WTC11 (cell line): ENCODE measurements around the gene POLR2E.

Source experiments
- CREB1 ChIP-seq: sonication (generic); formaldehyde crosslinking; IDR thresholded peaks from 2 replicates; pipeline ENCODE4 v1.8.0; 2023; ENCODE audit warnings: mild to moderate bottlenecking, missing genetic modification reagents
- CREM ChIP-seq: sonication (generic); formaldehyde crosslinking; IDR thresholded peaks from 2 replicates; pipeline ENCODE4 v1.8.1; 2022; ENCODE audit warnings: mild to moderate bottlenecking, missing genetic modification reagents, moderate library complexity
- JUN ChIP-seq: sonication (generic); formaldehyde crosslinking; IDR thresholded peaks from 2 replicates; pipeline ENCODE4 v1.8.0; 2023; ENCODE audit warnings: mild to moderate bottlenecking, missing genetic modification reagents
- NR2C2 ChIP-seq: sonication (generic); formaldehyde crosslinking; IDR thresholded peaks from 2 replicates; pipeline ENCODE4 v1.8.0; 2022; ENCODE audit warnings: mild to moderate bottlenecking, missing genetic modification reagents
- TEAD1 ChIP-seq: sonication (generic); formaldehyde crosslinking; IDR thresholded peaks from 2 replicates; pipeline ENCODE4 v1.8.0; 2022; ENCODE audit warnings: mild to moderate bottlenecking, missing genetic modification reagents
- TEAD4 ChIP-seq: sonication (generic); formaldehyde crosslinking; IDR thresholded peaks from 2 replicates; pipeline ENCODE4 v1.8.0; 2022; ENCODE audit warnings: mild to moderate bottlenecking, missing genetic modification reagents
- ZNF232 ChIP-seq: sonication (generic); formaldehyde crosslinking; IDR thresholded peaks from 2 replicates; pipeline ENCODE4 v1.8.0; 2022; ENCODE audit warnings: mild to moderate bottlenecking, missing genetic modification reagents
- TF ChIP-seq, protein P1 (sequence below): fragments of 200-600 bp; IDR thresholded peaks from 2 replicates; pipeline ENCODE4 v1.8.0; 2022; ENCODE audit warnings: antibody characterized with exemption
- TF ChIP-seq, protein P2 (sequence below): sonication (generic); formaldehyde crosslinking; IDR thresholded peaks from 2 replicates; pipeline ENCODE4 v1.8.1; 2023; ENCODE audit warnings: mild to moderate bottlenecking, missing genetic modification reagents, moderate library complexity
- TF ChIP-seq, protein P3 (sequence below): sonication (generic); formaldehyde crosslinking; IDR thresholded peaks from 2 replicates; pipeline ENCODE4 v1.8.1; 2023; ENCODE audit warnings: mild to moderate bottlenecking, missing genetic modification reagents, moderate library complexity
- TF ChIP-seq, protein P4 (sequence below): fragments of 250-450 bp; sonication (Bioruptor Pico); IDR thresholded peaks from 2 replicates; pipeline ENCODE4 v1.9.0; 2021; ENCODE audit warnings: mild to moderate bottlenecking

DNA sequence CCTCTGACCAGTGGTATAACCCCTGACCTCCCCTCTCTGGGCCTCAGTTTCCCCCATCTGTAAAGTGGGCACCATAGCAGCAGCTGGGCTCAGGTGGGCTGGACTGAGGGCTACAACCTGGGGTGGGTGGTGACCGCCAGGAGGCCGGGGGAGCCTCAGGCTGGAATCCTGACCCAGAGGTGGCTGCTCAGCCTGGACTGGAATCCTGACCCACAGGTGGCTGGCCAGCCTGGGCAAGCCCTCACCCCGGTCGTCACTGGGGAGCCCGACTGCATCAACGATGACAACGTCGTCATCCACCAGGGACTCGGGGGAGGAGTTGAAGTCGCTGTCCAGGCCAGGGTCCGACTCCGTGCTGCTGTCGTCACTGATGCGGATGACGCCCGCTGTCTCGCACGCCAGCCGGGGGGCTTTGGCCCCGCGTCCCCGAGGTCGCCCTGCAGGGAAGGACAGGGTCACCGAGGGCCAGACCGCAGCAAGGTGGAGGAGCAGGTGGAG is 18.9 kb upstream of the POLR2E start:
- TF ChIP-seq, protein P1, sequence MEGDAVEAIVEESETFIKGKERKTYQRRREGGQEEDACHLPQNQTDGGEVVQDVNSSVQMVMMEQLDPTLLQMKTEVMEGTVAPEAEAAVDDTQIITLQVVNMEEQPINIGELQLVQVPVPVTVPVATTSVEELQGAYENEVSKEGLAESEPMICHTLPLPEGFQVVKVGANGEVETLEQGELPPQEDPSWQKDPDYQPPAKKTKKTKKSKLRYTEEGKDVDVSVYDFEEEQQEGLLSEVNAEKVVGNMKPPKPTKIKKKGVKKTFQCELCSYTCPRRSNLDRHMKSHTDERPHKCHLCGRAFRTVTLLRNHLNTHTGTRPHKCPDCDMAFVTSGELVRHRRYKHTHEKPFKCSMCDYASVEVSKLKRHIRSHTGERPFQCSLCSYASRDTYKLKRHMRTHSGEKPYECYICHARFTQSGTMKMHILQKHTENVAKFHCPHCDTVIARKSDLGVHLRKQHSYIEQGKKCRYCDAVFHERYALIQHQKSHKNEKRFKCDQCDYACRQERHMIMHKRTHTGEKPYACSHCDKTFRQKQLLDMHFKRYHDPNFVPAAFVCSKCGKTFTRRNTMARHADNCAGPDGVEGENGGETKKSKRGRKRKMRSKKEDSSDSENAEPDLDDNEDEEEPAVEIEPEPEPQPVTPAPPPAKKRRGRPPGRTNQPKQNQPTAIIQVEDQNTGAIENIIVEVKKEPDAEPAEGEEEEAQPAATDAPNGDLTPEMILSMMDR = no peak
- TF ChIP-seq, protein P2, sequence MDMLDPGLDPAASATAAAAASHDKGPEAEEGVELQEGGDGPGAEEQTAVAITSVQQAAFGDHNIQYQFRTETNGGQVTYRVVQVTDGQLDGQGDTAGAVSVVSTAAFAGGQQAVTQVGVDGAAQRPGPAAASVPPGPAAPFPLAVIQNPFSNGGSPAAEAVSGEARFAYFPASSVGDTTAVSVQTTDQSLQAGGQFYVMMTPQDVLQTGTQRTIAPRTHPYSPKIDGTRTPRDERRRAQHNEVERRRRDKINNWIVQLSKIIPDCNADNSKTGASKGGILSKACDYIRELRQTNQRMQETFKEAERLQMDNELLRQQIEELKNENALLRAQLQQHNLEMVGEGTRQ (CRISPR knock-in tag) = no peak
- no peak for TF ChIP-seq CREM (CRISPR knock-in tag)
- no peak for TF ChIP-seq ZNF232 (CRISPR knock-in tag)
- TF ChIP-seq JUN (CRISPR knock-in tag) = no peak
- no peak for TF ChIP-seq NR2C2 (CRISPR knock-in tag)
- TF ChIP-seq, protein P3, sequence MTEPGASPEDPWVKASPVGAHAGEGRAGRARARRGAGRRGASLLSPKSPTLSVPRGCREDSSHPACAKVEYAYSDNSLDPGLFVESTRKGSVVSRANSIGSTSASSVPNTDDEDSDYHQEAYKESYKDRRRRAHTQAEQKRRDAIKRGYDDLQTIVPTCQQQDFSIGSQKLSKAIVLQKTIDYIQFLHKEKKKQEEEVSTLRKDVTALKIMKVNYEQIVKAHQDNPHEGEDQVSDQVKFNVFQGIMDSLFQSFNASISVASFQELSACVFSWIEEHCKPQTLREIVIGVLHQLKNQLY (CRISPR knock-in tag) = no peak
- TF ChIP-seq, protein P4, sequence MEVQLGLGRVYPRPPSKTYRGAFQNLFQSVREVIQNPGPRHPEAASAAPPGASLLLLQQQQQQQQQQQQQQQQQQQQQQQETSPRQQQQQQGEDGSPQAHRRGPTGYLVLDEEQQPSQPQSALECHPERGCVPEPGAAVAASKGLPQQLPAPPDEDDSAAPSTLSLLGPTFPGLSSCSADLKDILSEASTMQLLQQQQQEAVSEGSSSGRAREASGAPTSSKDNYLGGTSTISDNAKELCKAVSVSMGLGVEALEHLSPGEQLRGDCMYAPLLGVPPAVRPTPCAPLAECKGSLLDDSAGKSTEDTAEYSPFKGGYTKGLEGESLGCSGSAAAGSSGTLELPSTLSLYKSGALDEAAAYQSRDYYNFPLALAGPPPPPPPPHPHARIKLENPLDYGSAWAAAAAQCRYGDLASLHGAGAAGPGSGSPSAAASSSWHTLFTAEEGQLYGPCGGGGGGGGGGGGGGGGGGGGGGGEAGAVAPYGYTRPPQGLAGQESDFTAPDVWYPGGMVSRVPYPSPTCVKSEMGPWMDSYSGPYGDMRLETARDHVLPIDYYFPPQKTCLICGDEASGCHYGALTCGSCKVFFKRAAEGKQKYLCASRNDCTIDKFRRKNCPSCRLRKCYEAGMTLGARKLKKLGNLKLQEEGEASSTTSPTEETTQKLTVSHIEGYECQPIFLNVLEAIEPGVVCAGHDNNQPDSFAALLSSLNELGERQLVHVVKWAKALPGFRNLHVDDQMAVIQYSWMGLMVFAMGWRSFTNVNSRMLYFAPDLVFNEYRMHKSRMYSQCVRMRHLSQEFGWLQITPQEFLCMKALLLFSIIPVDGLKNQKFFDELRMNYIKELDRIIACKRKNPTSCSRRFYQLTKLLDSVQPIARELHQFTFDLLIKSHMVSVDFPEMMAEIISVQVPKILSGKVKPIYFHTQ (CRISPR knock-in tag) = no peak
- TF ChIP-seq TEAD1 (CRISPR knock-in tag) = no peak
- TF ChIP-seq TEAD4 (CRISPR knock-in tag) = no peak
- no peak for TF ChIP-seq CREB1
